ENCODE results near the gene CACNA2D1.

CACNA2D1 gene

GRCh38 chr7:82444220-82444909 lies 788 bp upstream of the CACNA2D1 start:
- TF ChIP-seq, protein P1, sequence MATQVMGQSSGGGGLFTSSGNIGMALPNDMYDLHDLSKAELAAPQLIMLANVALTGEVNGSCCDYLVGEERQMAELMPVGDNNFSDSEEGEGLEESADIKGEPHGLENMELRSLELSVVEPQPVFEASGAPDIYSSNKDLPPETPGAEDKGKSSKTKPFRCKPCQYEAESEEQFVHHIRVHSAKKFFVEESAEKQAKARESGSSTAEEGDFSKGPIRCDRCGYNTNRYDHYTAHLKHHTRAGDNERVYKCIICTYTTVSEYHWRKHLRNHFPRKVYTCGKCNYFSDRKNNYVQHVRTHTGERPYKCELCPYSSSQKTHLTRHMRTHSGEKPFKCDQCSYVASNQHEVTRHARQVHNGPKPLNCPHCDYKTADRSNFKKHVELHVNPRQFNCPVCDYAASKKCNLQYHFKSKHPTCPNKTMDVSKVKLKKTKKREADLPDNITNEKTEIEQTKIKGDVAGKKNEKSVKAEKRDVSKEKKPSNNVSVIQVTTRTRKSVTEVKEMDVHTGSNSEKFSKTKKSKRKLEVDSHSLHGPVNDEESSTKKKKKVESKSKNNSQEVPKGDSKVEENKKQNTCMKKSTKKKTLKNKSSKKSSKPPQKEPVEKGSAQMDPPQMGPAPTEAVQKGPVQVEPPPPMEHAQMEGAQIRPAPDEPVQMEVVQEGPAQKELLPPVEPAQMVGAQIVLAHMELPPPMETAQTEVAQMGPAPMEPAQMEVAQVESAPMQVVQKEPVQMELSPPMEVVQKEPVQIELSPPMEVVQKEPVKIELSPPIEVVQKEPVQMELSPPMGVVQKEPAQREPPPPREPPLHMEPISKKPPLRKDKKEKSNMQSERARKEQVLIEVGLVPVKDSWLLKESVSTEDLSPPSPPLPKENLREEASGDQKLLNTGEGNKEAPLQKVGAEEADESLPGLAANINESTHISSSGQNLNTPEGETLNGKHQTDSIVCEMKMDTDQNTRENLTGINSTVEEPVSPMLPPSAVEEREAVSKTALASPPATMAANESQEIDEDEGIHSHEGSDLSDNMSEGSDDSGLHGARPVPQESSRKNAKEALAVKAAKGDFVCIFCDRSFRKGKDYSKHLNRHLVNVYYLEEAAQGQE (IDR thresholded peaks at IDR 0.05; ENCODE audit: insufficient read depth in 1 of 2, low read depth in 2 of 2, low read length in 2 of 2): no peak
- no peak for TF ChIP-seq TAF1 (IDR thresholded peaks at IDR 0.05; ENCODE audit: borderline replicate concordance, insufficient read depth, low read length)

DNA sequence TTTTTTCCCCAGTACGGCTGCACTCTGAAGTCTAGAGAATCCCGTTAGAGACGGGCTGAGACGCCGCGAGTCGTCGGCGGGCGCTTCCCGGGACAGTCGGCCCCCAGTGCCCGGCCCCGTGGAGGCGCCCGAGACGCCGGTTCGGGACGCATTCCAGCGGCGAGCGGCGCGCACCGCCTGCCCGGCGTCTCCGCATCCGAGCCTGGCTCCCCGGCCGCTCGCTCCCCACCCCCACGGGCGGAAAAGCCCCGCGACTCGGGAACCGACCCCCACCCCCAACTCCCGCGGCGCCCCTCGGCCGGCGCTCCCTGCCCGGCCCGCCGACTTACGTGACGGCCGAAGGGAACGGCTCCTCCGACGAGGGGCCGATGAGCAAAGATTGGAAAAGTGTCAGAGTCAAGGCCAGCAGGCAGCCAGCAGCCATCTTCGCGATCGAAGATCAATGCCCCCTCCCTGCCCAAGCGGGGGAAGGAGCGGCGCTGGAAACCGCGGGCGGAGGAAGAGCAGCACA lies 486 bp downstream of the CACNA2D1 start:
- TF ChIP-seq POLR2AphosphoS5 (IDR thresholded peaks at IDR 0.05; ENCODE audit: low read depth, low read length) (no peak), SIN3A (IDR thresholded peaks at IDR 0.05; ENCODE audit: borderline replicate concordance, insufficient read depth, low read length) (no peak), TAF1 (IDR thresholded peaks at IDR 0.05; ENCODE audit: borderline replicate concordance, insufficient read depth, low read length) (no peak)
- TF ChIP-seq, protein P1 (IDR thresholded peaks at IDR 0.05; ENCODE audit: insufficient read depth in 1 of 2, low read depth in 2 of 2, low read length in 2 of 2): no peak

DNA sequence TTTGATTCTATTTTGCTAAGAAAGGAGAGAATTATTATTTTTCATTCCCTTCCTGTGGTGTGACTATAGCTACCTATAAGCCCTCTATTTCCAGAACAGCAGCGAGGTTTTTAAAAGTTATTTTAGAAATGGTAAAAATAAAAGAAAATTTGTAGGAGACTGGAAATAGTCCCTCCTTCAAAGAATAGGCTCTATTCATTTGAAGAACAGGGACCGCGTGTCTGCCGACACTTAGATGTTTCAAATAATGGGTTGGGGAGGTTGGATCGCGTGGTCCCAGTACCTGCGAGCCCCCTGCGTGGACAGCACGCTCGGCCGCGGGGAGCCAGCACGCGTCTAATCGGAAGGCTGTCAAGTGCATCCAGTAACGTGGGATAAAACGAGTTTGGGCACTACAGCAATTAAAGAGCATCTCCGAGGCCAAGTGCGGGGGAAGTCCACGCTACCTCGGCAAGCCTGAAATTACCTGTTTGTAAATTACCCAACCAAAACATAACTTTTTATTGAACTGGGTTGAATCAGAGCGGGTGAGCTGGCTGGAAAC lies 1.0 kb downstream of the CACNA2D1 start:
- TF ChIP-seq, protein P1 (IDR thresholded peaks at IDR 0.05; ENCODE audit: insufficient read depth in 1 of 2, low read depth in 2 of 2, low read length in 2 of 2): no peak
- TF ChIP-seq SIN3A (IDR thresholded peaks at IDR 0.05; ENCODE audit: borderline replicate concordance, insufficient read depth, low read length): no peak
- no peak for TF ChIP-seq TAF1 (IDR thresholded peaks at IDR 0.05; ENCODE audit: borderline replicate concordance, insufficient read depth, low read length)
- TF ChIP-seq FOXP2 (optimal IDR thresholded peaks at IDR 0.05; ENCODE audit: borderline replicate concordance, extremely low read depth, extremely low read length, insufficient read depth): no peak
- no peak for TF ChIP-seq POLR2AphosphoS5 (IDR thresholded peaks at IDR 0.05; ENCODE audit: low read depth, low read length)

- TF ChIP-seq TAF1 (IDR thresholded peaks at IDR 0.05; ENCODE audit: borderline replicate concordance, insufficient read depth, low read length): no peak
Observed at GRCh38 chr7:82441669-82442478, 1.7 kb downstream of the CACNA2D1 start.

GRCh38 chr7:82438521-82438920 lies 5.1 kb downstream of the CACNA2D1 start:
- TF ChIP-seq, protein P1 (IDR thresholded peaks at IDR 0.05; ENCODE audit: insufficient read depth in 1 of 2, low read depth in 2 of 2, low read length in 2 of 2): no peak
- TF ChIP-seq FOXP2 (optimal IDR thresholded peaks at IDR 0.05; ENCODE audit: borderline replicate concordance, extremely low read depth, extremely low read length, insufficient read depth): no peak
- TF ChIP-seq POLR2AphosphoS5 (IDR thresholded peaks at IDR 0.05; ENCODE audit: low read depth, low read length): no peak
- TF ChIP-seq SIN3A (IDR thresholded peaks at IDR 0.05; ENCODE audit: borderline replicate concordance, insufficient read depth, low read length): no peak
- TF ChIP-seq TAF1 (IDR thresholded peaks at IDR 0.05; ENCODE audit: borderline replicate concordance, insufficient read depth, low read length): no peak
